ENCODE data around the gene EPS8L3.

- TF ChIP-seq CTCF (optimal IDR thresholded peaks at IDR 0.05 in 1 of 3, IDR thresholded peaks at IDR 0.05 in 1 of 3, conservative IDR thresholded peaks at IDR 0.05 in 1 of 3; ENCODE audit: extremely low read depth in 1 of 3, insufficient read depth in 2 of 3, low read length in 3 of 3) (no peak), EZH2 (IDR thresholded peaks at IDR 0.05; ENCODE audit: low read length) (no peak)
These were observed 12.8 kb downstream of the EPS8L3 start for GRCh38 chr1:109750920-109751319.

Measured in keratinocyte (primary cell).